NCI-H774 (cell line): Measurements from ENCODE around the gene LRIG1.

ENCODE experiments used
- DNase-seq: peaks from one replicate; lab custom pipeline; 2025; lab: John Stamatoyannopoulos, UW

LRIG1 gene, protein sequence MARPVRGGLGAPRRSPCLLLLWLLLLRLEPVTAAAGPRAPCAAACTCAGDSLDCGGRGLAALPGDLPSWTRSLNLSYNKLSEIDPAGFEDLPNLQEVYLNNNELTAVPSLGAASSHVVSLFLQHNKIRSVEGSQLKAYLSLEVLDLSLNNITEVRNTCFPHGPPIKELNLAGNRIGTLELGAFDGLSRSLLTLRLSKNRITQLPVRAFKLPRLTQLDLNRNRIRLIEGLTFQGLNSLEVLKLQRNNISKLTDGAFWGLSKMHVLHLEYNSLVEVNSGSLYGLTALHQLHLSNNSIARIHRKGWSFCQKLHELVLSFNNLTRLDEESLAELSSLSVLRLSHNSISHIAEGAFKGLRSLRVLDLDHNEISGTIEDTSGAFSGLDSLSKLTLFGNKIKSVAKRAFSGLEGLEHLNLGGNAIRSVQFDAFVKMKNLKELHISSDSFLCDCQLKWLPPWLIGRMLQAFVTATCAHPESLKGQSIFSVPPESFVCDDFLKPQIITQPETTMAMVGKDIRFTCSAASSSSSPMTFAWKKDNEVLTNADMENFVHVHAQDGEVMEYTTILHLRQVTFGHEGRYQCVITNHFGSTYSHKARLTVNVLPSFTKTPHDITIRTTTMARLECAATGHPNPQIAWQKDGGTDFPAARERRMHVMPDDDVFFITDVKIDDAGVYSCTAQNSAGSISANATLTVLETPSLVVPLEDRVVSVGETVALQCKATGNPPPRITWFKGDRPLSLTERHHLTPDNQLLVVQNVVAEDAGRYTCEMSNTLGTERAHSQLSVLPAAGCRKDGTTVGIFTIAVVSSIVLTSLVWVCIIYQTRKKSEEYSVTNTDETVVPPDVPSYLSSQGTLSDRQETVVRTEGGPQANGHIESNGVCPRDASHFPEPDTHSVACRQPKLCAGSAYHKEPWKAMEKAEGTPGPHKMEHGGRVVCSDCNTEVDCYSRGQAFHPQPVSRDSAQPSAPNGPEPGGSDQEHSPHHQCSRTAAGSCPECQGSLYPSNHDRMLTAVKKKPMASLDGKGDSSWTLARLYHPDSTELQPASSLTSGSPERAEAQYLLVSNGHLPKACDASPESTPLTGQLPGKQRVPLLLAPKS

GRCh38 chr3:66500576-66501482 is at the start of gene LRIG1:
Gene LRIG1, minus strand, starts transcription at chr3:66501022. Its CDS starts 615 bp downstream, at chr3:66500407.
- peak; percentile 91 for DNase-seq

DNA sequence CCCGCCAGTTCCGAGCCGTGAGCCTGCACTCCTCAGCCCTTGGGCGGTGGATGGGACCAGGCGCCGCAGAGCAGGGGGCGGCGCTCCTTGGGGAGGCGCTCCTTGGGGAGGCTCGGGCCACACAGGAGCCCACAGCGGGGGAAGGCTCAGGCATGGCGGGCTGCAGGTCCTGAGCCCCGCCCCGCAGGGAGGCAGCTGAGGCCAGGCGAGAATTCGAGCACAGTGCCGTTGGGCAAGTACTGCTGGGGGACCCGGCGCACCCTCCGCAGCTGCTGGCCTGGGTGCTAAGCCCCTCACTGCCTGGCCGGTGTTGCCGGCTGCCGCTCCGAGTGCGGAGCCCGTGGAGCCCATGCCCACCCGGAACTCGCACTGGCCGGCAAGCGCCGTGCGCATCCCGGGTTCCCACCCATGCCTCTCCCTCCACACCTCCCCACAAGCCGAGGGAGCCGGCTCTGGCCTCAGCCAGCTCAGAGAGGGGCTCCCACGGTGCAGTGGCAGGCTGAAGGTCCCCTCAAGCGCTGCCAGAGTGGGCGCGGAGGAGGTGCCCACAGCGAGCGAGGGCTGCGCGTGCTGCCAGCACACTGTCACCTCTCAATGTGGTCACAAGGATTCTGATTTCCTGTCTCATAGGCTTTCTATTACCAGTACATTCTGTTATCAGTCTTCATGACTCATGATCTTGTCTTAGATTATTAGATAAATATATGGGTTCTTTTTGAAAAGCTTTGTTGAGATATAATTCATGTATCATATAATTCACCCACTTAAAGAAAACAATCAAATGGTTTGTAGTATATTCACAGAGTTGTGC is 44.0 kb upstream of the LRIG1 start:
- no peak for DNase-seq

GRCh38 chr3:66542153-66542552 is 41.3 kb upstream of the LRIG1 start:
- no peak for DNase-seq

- DNase-seq: no peak
Measured at GRCh38 chr3:66539466-66539989, 38.7 kb upstream of the LRIG1 start.

- DNase-seq: no peak
Measured at GRCh38 chr3:66538390-66538789, 37.6 kb upstream of the LRIG1 start.

- no peak for DNase-seq
Measured at GRCh38 chr3:66537735-66538134, 36.9 kb upstream of the LRIG1 start.

DNA sequence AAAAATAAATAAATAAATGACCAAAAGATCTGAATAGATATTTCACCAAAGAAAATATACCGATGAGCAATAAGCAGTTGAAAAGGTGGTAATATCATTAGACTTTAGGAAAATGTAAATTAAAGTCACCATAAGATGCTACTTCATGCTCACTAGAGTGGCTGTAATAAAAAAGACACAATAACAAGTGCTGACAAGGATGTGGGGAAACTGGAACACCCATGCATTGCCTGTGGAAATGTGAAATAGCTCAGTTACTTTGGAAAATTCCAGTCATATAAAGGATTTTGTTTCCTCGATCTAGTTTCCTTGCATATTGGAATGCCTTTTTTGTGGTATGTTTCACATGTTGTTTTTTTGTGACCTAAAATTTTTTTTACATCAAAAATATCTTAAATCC is 36.0 kb upstream of the LRIG1 start:
- DNase-seq: no peak

DNA sequence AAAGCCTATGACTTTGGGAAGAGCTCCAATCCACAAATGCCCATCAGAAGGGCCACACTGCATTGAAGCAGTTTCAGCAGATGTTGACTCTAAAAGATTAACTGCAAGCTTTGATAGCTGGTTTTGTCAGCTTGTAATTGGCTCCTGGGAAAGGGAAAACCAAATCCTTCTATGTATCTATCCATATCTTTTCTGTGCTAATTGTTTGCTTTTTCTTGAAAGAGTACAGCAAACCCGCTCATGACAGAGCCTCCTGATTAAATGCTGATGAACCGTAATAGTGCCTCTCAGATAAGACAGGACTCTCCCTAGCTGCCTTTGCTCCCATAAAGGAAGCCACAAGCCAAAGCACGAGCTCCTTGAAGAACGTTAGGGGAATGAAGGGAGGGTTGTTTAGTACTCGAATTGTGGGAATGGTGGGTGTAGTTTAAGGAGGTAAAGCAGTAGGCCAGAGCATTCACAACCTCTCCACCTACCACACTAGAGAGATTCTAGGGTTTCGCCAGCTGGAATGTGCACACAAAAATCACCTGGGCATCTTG is 33.6 kb upstream of the LRIG1 start:
- DNase-seq: no peak

DNA sequence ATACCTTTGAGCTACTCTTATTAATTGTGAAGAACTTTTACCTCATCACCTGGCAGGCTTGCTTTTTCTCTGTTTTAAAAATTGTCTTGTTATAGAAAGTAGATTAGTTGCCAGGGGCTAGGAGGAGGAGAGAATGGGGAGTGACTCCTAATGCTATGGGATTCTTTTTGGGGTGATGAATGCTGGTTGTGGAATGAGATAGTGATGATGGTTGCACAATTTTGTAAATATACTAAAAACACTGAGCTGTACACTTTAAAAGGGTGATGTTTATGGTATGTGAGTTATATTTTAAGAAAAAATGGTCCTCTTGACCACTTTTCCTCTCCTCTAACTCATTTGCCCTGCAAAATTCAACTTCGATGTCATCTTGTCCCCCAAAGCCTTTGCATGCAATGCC is 31.8 kb upstream of the LRIG1 start:
- no peak for DNase-seq

DNA sequence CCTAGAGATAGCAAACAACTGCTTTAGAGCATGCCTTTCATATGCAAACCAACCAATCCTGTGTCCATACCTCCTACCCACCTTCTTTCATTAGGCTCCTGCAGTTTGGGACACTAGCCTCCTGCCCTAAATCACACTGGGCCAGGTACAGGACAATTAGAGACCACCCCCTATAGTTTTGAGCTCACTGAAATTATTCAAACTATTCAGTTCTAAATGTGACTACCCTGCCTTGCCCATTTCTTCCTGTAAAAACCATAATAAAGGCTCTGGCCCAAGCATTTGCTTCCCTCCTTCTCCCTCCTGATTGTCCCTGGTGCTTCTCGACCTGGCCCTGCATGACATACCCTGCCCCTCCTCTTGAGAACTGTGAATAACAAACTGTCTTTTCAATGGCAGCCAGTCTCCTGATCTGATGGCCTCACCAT is 31.4 kb upstream of the LRIG1 start:
- no peak for DNase-seq

- no peak for DNase-seq
Measured at GRCh38 chr3:66531256-66531655, 30.4 kb upstream of the LRIG1 start.

GRCh38 chr3:66527246-66527645 is 26.4 kb upstream of the LRIG1 start:
- DNase-seq: peak; percentile 0

DNA sequence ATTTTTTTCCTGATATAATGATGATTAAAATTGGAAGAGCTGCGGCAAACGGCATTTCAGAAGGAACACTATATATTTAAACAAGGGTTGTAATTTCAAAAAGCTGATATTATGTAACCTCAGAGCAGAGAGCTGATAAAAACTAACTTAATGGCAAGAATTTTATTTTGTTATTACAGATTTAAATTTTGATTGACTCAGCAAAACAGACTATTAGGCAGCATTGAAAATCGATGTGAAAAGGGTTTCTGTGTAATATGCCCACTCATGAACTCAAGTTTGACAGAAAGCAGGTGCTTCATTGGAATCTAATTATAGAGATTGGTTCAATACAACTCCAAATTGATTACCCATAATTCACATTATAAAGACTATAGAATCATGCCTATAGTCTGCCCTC is 24.9 kb upstream of the LRIG1 start:
- no peak for DNase-seq

DNA sequence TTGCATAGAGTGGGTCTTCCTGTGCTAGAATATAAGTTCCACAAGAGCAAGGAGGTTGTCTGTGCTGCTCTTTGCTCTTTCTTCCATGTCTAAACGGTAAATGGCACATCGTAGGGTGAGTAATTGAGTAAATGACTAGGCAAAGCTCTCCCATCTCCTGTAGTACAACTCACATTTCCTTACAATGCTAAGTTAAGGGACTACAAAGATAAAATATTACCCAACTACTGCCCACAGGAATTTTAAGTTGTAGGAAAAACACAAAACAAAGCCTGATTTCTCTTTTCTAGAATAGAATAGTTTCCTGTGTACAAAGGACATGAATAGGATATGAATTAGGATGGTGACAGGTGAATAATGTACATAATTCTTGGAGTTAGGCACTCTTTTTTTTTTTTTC is 19.9 kb upstream of the LRIG1 start:
- DNase-seq: no peak

- DNase-seq: no peak
Measured at GRCh38 chr3:66518644-66519043, 17.8 kb upstream of the LRIG1 start.

GRCh38 chr3:66518126-66518525 is 17.3 kb upstream of the LRIG1 start:
- no peak for DNase-seq

- no peak for DNase-seq
Measured at GRCh38 chr3:66517241-66517640, 16.4 kb upstream of the LRIG1 start.

DNA sequence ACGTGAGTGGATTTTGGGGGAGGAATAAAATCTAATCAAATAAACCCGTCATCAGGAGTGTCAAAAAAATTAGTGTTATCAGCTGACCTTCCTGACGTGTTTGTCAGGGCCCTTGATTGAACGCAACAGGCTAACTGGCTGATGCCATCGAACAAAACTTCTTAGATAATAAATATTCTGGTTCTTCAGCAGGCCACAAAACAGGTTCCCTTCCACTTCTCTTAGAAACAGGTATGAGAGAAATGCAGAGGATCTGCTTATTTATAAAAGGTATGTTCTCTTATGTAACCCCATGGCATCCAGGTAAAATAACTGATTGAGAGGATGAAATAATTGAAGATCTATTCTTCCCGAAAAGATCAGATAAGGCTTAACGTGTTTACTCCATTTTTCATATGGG is 7.6 kb upstream of the LRIG1 start:
- no peak for DNase-seq

GRCh38 chr3:66507423-66508260 is 6.8 kb upstream of the LRIG1 start:
- DNase-seq: no peak
